ENCODE results near the gene UBE2L5. TPM values are rescaled to one million over a fixed set of nuclear protein-coding genes. Genes with fewer than 3 reads are reported as not detected.
A peak's percentile ranks its signal among the peaks of the same experiment; 100 is the strongest.

Gene UBE2L5
- total RNA-seq, 4 donors from 2014 or later: 1.6 TPM; not detected in 3

DNA sequence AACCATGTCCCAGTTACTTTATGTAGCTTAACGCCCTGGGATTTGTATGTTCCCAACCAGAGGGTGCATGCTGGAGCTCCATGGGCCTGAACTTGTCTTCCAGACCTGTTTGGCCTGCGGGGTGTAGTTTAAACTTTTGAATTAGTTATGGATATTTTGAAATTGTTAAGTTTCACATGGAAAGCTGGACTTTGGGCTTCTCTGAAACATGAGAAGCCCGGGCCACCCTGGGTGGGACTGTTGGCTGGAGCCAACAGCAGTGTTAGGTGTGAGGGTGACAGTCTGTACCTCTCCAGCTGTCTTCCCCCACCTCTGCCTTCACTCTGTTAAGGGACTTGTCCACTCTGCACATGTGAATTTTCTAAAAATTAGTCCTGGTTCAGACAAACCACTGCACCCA is 1.6 kb downstream of the UBE2L5 start:
- no peak for ATAC-seq (ENCODE audit: low FRiP score)
- TF ChIP-seq, protein P1, sequence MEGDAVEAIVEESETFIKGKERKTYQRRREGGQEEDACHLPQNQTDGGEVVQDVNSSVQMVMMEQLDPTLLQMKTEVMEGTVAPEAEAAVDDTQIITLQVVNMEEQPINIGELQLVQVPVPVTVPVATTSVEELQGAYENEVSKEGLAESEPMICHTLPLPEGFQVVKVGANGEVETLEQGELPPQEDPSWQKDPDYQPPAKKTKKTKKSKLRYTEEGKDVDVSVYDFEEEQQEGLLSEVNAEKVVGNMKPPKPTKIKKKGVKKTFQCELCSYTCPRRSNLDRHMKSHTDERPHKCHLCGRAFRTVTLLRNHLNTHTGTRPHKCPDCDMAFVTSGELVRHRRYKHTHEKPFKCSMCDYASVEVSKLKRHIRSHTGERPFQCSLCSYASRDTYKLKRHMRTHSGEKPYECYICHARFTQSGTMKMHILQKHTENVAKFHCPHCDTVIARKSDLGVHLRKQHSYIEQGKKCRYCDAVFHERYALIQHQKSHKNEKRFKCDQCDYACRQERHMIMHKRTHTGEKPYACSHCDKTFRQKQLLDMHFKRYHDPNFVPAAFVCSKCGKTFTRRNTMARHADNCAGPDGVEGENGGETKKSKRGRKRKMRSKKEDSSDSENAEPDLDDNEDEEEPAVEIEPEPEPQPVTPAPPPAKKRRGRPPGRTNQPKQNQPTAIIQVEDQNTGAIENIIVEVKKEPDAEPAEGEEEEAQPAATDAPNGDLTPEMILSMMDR (IDR thresholded peaks at IDR 0.05): no peak
- DNase-seq (ENCODE audit: low spot score): no peak

DNA sequence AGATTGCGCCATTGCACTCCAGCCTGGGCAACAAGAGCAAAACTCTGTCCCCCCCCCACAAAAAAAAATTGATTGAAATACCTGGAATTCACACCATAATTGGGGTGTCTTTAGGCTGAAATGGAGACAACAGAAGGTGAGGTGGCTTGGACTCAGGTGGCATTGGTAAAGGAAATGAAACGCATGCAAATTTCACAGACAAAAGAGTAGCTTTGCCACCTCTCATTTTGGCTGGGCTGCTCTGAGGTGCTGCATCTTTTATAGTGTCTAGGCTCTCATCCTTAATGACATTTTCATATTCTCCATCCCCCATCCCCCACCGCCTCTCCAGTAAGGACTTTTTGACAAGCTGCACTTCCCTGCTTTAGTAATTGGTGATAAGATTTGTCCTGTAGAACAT is 6.9 kb downstream of the UBE2L5 start:
- ATAC-seq (ENCODE audit: low FRiP score): no peak
- TF ChIP-seq, protein P1 (IDR thresholded peaks at IDR 0.05): no peak
- DNase-seq (ENCODE audit: low spot score): no peak

DNA sequence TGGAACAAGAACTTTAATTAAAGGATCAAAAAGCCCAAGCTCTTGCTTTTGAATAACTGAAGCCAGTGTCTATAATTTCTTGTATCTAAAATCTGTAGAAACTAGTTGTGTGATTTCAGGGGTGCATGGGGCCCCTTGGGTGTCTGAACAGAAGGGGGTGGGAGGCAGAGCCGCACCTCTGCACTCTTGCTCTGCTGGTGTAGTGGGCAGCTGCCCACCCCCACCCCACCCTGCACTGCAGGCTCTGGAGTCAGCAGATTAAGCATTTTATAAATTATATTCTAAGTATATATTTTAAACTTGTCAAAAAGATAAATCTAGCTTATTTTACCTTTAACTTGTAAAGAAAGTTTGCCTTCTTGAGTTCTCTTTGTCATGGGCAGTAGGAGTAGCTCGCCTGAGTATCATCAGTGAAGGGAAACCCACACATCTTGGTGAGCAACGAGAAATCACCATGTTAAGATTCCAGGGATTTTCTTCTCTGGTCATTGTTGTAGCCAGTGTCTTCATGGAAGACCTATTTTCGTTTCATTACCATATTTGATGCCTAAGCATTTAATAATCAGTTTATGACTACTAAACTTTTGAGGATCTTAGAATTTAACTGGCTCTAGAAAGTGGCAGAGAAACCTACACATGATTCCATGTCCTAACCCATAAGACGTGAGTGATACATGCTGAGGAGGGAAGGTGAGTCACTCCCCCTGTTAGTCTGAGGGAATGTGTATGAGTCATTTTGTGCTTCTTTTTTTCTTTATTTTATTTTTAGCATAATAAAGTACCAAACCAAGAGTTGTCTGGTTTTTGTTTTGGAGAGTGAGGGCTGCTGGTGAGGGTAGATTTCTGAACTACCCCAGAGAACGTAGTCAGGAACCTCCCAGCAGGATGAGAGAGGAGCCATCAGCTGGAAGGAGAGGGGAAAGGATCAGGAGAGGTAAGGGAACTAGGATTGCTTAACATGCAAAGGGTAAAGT is 7.7 kb downstream of the UBE2L5 start:
- ATAC-seq (ENCODE audit: low FRiP score) (peak; percentile 96), DNase-seq (ENCODE audit: low spot score) (no peak)

DNA sequence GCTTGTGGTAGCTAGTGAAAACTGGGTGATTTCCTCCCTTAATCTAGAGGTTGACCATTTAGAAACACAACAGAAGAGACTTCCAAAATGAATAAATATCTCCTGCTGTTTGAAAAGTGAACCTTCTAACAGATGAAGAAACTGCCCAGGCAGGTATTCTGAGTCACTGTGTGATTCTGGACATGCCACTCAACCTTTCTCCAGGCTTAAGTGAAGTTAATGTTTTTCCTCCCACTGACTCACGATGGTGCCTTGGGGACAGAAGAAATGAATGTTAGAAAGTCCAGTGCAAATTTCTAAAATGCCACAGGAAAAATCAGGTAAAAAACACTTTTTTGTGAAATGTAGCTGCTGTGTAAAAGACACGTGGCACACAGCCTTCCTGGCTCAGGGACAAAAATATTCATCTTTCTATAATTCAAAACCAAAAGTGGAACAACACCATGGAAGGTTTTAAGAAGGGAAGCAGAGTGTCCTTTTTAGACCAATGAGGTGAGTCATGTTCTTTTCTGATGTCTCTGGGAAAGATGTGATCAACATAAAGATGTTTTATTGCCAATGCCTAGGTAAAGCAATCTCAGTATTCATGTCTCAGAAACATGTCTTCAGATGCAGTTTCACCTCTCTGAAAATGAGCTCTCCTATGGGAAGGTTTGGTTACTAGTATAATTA is 9.1 kb downstream of the UBE2L5 start:
- TF ChIP-seq, protein P1 (IDR thresholded peaks at IDR 0.05): no peak
- no peak for ATAC-seq (ENCODE audit: low FRiP score)
- no peak for DNase-seq (ENCODE audit: low spot score)

More for the DNA sequence above, 7.7 kb downstream of the UBE2L5 start:
- TF ChIP-seq, protein P1 (IDR thresholded peaks at IDR 0.05): no peak

DNA sequence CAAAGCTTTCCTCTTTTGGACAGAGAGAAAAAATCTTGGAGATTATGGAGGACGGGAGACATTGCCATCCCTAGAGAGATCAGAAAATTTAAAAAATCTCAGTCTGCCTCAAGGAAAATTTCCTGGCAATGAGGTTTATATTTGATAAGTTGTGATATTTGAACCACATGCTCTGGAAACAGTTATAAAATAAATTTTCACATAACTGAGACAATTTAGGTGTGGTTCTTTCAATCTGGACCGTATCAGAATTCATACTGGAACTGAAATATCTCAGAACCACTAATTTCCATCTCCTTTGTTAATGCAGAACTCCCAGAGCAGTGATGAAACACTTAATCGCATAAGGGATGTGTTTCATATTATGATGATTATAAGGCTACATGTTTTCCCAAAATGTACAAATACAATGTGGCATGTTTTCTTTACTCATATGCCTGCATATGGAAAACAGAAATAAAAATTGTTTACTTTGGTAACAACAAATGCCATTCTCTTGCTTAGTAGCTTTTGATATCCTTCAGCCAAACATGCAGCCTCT is 13.7 kb downstream of the UBE2L5 start:
- DNase-seq (ENCODE audit: low spot score) (no peak), ATAC-seq (ENCODE audit: low FRiP score) (no peak)
- TF ChIP-seq, protein P1 (IDR thresholded peaks at IDR 0.05): no peak

DNA sequence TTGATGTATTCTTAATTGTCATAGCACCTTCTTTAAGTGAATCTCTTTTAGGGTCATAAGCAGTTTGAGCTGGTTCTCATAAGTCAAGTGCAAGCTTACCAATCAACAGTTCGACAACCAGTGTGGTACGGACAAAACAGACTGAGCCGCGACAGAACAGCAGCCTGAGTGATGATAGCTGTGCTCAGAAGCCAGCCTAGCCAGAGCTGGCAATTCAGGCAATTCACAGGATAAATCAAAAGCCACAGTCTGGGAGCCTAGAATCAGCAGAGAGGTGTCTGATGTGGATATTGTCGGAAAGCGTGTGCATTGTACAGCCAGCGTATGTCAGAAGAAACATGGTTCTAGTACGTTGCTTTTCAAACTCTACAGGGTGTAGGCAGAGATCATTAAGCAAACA is 14.9 kb downstream of the UBE2L5 start:
- DNase-seq (ENCODE audit: low spot score) (no peak), ATAC-seq (ENCODE audit: low FRiP score) (no peak)
- TF ChIP-seq, protein P1 (IDR thresholded peaks at IDR 0.05): no peak

All from omental fat pad (tissue), 4 donors.